HG03378 (cell line): ENCODE results near the gene SLC10A3.

Experiments
- ATAC-seq: cut with Tn5 transposase; IDR thresholded peaks from one replicate; pipeline ENCODE4 v1.9.1; 2021; ENCODE audit warnings: mild to moderate bottlenecking, moderate library complexity; ENCODE audit not compliant: unreplicated experiment

Gene SLC10A3

DNA sequence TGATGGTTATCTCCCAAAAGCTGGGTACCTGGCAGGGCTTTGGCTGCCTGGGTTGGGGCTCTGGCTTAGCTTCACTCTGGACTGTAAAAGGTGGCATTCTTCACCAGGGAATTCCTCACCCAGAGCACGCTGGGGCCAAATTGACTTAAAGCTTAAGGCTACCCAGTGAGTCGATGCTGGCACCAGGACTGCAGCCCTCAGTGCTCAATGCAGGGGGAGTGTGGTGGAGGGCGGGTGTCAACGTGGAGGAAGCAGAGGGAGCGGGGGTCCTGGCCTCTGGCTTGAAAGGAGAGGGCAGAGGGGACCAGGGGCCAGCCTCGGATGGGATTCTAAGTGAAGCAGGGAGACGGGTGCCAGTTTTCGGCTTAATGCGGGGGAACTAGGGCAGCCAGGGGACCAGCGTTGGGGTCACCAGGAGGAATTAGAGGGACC is 46.9 kb downstream of the SLC10A3 start:
- ATAC-seq = no peak

DNA sequence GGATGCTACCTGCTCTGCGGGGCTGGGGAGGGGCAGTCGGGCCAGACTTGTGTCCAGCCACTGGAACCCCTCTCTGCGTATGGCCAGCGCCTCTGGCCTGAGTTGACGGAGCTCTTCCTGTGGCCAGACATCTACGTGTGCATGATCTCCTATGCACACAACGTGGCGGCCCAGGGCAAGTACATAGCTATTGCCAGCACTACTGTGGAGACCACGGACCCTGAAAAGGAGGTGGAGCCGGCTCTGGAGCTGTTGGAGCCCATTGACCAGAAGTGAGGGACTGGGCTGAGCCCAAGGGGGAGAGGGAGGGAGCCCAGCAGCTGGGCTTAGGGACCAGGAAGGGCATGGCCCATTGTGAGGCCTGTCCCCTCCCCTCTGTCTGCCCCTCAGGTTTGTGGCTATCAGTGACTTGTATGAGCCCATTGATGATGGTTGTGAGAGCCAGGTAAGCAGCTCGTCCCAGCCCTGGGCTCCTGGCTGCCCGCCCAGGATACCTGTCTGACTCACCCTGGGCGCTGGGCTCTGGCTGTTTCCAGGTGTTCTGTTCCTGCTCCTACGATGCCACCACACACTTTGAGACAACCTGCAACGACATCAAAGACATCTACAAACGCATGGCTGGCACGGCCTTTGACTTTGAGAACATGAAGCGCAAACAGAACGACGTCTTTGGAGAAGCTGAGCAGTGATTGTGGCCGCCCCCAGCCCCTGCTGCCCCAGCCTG is 48.3 kb downstream of the SLC10A3 start:
- ATAC-seq = no peak

DNA sequence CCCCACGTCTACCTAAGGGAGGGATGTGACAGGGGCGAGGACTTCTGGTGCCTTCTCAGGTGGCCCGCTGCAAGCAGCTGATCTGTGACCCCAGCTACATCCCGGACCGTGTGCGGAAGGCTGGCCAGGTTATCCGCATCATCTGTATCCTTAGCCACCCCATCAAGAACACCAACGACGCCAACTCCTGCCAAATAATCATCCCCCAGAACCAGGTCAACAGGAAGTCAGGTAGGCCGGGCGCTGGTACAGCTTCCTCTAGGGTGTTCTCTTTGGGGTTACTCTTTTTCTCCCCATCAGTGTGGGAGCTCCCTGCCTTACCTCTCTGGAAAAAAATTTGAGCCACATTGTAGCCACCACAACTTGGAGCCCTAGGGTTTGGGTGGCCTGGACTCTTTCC is 48.9 kb downstream of the SLC10A3 start:
- no peak for ATAC-seq

DNA sequence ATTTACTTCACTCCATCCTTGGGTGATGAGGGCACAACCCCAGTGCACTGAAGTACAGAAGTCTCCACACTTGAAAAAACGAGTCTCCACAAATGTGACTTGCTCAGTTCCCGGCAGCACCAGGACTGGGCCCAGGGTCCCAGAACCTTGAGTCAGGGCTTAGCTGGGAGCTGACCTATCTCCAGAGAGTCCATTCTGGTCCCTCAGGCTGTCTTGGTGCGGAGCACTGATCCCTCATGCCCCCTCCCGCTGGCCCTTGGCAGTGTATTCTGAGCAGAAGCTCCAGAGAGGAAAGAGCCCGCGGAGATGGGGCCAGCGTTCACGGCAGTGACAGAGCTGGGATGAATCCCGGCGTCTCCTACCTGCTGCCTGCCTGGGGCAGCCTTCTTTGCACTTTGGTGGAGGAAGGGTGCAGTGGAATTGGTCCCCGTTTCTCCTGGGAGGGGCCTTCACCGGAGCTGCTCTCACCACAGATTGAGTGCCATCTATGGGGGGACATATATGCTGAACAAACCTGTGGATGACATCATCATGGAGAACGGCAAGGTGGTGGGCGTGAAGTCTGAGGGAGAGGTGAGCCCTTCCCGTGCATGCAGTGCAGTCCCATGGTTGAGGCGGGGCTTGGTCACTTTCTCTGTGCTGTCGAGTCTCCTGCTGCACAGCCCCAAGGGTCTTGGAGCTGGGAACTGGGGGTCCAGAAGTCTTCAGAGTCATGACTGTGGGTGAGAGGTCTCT is 49.6 kb downstream of the SLC10A3 start:
- no peak for ATAC-seq

DNA sequence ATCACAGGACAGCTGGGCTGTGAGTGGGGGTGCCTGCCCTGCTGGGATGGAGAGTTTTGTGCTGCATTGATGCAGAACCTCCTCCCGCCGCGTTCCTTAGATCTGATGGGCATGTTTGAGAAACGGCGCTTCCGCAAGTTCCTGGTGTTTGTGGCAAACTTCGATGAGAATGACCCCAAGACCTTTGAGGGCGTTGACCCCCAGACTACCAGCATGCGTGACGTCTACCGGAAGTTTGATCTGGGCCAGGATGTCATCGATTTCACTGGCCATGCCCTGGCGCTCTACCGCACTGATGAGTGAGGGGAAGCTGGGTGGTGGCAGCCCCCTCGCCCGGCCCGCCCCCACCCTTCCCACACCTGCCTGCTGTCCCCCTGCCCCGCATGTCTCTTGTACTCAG is 50.6 kb downstream of the SLC10A3 start:
- ATAC-seq = no peak

DNA sequence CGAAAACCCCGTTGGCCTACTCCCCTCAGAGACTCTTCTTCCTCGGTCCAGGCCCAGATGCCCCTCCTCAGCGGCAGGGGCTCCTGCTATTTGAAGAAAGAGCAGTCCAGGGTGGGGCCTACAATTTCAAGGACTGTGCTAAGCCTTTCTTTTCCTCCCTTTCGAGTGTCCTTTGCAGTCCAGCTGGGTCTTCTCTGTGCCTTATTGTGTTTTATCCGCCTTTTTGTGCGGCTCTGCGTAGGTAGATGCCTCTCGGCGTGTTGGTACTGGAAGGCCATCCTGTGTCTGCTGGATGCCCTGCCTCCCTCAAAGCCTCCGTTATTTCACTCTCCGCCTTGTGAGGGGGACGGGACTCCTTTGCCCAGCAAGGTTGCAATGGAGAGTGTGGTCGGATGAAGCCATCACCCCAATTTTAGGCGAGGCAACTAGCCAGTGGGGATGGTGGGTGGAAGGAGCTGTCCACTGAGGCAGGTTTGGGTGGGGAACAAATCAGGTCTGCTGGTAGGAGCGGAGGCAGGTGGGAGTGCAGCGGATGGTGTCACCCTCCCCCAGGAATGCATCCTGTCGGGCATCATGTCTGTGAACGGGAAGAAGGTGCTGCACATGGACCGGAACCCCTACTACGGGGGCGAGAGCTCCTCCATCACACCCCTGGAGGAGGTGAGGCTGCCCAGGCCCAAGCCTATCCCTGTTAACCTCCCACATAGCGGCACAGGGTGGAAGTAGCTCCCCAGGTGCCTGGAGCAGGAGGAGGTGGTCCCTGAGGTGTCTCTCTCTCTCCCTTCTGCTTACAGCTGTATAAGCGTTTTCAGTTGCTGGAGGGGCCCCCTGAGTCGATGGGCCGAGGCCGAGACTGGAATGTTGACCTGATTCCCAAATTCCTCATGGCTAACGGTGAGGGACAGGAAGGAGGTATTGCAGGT is 52.2 kb downstream of the SLC10A3 start:
- ATAC-seq = no peak
